Body of pancreas (tissue), 4 donors: ENCODE measurements around the gene RPL35.

Source experiments
- CTCF ChIP-seq, 7 experiments: fragments of 450-650 bp in 4 of 7; fragments of 200-600 bp in 3 of 7; sonication (generic) in 3 of 7; IDR thresholded peaks; one replicate each; pipeline ENCODE4 v1.5.1; 2016 to 2019; ENCODE audit warnings: antibody characterized with exemption in 7 of 7
- POLR2A ChIP-seq, 3 donors: fragments of 450-650 bp; IDR thresholded peaks; one replicate each; pipeline ENCODE4 v1.6.1; 2016; ENCODE audit warnings: antibody characterized with exemption in 3 of 3, mild to moderate bottlenecking in 2 of 3

GRCh38 chr9:124899845-124900244 lies 38.1 kb upstream of the RPL35 start:
- TF ChIP-seq CTCF (IDR thresholded peaks at IDR 0.05) (no peak), POLR2A (IDR thresholded peaks at IDR 0.05) (no peak)
